AG09309 (cell line): ENCODE data around the gene JAG1.

Experiments
- DNase-seq: peaks from one replicate; pipeline ENCODE4 v3.0.0-alpha.2; 2010; ENCODE audit warnings: low read depth
- H3K4me3 ChIP-seq: 2 replicates; pipeline ENCODE4 v1.5.1; 2011; ENCODE audit warnings: mild to moderate bottlenecking, low read depth, low read length, moderate library complexity; ENCODE audit not compliant: control insufficient read depth
- CTCF ChIP-seq: IDR thresholded peaks from 2 replicates; pipeline ENCODE4 v1.5.1; 2011; ENCODE audit warnings: mild to moderate bottlenecking, low read depth, low read length, inconsistent platforms; ENCODE audit not compliant: insufficient read depth, control insufficient read depth; ENCODE audit errors: missing control alignments

Gene JAG1

GRCh38 chr20:10609770-10610169 is 64.0 kb downstream of the JAG1 start:
- DNase-seq: no peak
- no peak for TF ChIP-seq CTCF
- no peak overlapping the region for H3K4me3 ChIP-seq

- DNase-seq: peak; percentile 71
- no peak for TF ChIP-seq CTCF
- no peak overlapping the region for H3K4me3 ChIP-seq
Measured at GRCh38 chr20:10609276-10609675, 64.5 kb downstream of the JAG1 start.

- H3K4me3 ChIP-seq: no peak overlapping the region
- no peak for TF ChIP-seq CTCF
- no peak for DNase-seq
Measured at GRCh38 chr20:10605547-10606195, 68.1 kb downstream of the JAG1 start.

GRCh38 chr20:10604865-10605440 is 68.8 kb downstream of the JAG1 start:
- H3K4me3 ChIP-seq: no peak overlapping the region
- no peak for TF ChIP-seq CTCF
- DNase-seq: no peak

- TF ChIP-seq CTCF: no peak
- no peak overlapping the region for H3K4me3 ChIP-seq
- peak; percentile 77 for DNase-seq
Measured at GRCh38 chr20:10603971-10604864, 69.6 kb downstream of the JAG1 start.

GRCh38 chr20:10603378-10603777 is 70.4 kb downstream of the JAG1 start:
- no peak for DNase-seq
- TF ChIP-seq CTCF: no peak
- H3K4me3 ChIP-seq: no peak overlapping the region
